ENCODE results near the gene MAD1L1.
"Not testable (repeated sequence)": the region's sequence is repeated elsewhere in the genome, so short reads cannot be mapped to it uniquely, and the experiment has no call there.

The MAD1L1 gene

DNA sequence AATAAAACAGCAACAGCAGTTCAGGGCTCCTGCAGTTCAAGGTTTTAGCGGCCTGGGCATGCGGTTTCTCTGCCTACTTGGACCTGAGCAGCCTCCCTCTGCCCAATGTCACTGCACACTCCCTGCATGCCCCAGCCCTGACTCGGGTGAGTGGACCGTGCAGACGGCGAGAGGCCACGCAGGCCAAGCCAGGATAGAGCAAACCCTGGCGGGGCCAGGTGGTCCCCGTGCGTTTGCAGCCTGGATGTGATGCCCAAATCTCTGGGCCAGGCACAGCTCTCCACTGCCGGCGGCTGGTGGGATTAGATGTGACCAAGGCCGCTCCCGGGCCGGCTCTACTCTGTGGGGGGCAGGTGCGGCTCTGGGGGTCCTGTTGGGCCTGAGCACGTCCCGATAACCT, 392.0 kb downstream of the MAD1L1 start:
- not testable (repeated sequence) for DNase-seq (ENCODE audit: low read depth in 2 of 2)

DNA sequence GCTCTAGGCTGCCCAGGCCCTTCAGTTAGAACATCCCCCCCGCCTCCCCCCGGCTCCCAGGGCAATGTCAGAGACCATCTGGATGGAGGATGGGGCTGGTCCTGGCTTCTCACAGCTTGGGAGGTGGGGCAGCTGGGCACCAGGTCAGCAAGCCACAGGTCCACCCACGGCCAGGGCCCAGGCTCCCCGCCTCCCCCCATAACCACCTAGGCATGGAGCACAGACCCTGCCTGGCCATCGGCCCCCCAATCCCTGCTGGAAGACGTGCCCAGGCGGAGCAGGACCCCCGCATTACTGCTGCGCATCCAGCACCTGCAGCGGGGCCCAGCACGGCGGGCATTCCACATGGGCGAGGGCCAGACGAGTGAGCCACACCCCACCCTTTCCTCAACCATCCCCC, 393.0 kb downstream of the MAD1L1 start:
- DNase-seq (ENCODE audit: low read depth in 2 of 2), result no peak

DNA sequence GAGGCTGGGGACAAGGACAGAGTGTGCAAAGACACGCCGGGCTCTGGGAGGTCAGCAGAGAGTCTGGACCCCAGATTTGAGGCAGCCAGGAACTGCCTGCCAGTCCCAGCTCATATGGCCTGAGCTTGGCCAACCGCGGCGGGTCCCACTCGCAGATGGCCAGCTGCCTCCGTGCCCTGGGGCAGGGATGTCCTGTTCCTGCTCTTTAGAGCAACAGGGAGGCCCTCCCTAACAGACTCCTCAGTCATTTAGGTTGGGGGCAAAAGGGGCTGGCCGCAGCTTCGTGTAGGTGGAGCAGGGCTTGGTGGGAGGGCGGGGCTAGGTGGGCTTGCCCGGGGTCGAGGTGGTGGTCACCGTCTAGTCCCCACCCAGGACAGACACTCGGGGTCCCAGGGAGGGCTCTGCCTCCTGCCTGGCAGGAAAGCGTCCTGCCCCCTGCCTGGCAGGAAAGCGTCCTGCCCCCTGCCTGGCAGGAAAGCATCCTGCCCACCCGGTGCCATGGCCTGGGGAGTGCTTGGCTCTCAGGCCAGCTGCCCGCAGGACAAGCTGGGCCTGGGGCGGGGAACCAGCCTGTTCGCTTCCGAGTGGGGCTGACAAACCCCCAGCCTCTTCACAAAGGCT, 393.7 kb downstream of the MAD1L1 start:
- DNase-seq (ENCODE audit: low read depth in 2 of 2), result not testable (repeated sequence)

DNA sequence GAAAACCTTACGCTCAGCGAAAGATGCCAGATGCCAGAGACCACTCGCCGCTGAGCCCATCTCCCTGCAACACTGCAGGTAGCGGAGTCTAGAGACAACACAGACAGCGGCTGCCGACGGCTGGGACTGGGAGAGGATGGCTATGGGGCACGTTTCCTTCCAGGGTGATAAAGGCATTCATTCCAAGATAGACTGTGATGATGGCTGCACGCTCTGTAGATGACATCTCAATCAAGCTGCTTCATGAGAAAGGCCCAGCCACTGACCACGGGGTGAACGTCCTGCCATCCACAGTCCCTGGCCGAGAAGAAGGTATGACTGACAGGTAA, 394.2 kb downstream of the MAD1L1 start:
- not testable (repeated sequence) for DNase-seq (ENCODE audit: low read depth in 2 of 2)

DNA sequence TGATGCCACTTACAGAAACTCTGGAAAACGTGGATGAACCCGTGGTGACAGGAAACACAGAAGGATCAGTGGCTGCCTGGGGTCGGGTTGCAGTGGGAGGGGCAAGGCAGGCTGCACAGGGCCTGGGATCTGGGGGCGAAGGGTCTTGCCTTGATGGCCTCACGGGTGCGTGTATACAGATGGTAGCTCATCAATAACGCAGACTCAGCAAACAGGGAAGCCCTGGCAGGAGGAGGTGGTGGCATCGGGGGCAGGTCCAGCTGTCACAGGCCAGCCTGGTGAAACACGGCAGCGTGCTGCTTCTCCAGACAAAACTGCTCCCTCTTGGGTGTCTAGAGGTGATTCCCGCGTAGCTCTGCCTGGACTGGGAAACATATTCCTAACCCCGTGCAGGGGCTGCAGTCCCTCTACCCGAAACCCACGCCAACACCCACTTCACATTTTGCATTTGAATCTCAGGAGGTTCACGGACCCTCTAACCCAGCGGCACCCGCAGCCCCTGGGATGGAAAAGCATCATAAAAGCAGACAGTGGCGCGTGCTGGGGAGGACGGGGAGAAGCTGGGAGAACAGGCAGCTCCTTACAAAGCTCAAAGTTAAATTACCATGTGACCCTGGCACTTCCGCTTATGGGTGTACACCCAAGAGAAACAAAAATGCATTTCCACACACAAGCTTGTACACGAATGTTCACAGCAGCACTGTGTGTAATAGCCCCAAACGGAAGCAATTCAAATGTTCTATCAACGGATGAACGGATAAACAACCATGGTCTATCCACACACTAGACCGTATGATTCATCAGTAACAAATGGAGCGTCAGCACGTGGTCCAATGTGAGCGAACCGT, 394.8 kb downstream of the MAD1L1 start:
- not testable (repeated sequence) for DNase-seq (ENCODE audit: low read depth in 2 of 2)

DNA sequence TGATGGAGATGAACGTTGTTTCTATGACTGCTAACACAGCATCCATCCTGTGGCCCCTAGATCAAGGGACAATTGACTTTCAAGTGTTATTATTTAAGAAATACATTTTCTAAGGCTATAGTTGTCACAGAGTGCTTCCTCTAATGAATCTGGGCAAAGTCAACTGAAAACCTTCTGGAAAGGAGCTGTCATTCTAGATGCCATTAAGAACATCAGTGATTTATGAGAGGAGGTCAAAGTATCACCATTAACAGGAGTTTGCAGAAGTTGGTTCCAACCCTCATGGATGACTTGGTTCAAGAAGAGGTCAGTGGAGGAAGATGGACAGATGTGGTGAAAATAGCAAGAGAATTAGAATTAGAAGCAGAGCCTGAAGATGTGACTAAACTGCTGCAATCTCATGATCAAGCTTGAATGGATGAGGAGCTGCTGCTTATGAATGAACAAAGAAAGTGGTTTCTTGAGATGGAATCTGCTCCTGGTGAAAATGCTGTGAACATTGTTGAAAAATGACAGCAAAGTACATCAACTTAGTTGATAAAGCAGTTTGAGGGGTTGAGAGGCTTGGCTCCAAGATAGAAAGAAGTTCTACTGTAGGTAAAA, 400.7 kb downstream of the MAD1L1 start:
- not testable (repeated sequence) for DNase-seq (ENCODE audit: low read depth in 2 of 2)

DNA sequence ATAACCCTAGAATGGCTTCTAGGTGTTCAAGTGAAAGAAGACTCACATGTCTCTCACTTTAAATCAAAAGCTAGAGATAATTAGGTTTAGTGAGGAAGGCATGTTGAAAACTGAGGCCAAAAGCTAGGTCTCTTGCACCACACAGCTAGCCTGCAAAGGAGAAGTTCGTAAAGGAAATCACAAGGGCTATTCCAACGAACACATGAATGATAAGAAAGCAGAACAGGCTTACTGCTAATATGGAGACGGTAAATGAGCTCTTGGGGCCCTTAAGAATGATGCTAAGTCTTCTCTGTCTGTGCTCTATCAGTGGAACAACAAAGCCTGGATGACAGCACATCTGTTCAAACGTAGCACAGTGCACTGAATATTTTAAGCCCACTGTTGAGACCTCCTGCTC, 401.3 kb downstream of the MAD1L1 start:
- not testable (repeated sequence) for DNase-seq (ENCODE audit: low read depth in 2 of 2)

DNA sequence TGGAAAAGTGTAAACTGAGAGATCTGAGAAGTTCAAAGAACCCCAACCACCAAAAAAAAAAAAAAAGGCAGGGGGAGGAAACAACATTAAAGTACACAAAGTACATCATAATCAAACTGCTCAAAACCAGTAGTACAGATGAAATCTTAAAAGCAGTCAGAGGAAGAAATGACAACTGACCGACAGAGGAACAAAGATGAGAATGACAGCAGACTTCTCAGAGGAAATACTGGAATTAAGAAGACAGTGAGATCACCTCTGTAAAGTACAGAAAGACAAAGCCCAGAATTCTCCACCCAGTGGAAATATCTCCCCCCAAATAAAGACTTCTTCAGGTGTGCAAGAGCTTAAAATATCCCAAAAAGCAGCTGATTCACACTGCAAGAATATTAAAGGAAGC, 403.1 kb downstream of the MAD1L1 start:
- not testable (repeated sequence) for DNase-seq (ENCODE audit: low read depth in 2 of 2)

DNA sequence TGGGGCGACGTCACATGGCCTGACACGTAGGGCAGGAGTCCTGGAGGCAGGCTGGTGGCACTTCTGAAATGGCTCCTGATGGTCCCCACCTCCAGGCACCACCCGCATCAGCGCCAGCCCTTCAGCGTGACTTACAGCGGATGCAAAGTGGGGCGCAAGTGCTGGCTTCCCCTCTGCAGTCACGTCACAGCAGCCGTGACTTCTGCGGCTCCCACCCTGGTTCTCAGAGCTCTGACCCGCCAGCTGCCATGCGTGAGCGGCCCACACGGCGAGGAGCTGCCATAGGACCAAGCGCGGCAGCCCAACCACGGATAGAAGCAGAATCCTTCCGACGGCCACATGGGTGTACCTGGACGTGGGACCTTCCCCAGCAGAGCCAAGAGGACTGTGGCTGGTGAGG, 403.6 kb downstream of the MAD1L1 start:
- no peak for DNase-seq (ENCODE audit: low read depth in 2 of 2)

DNA sequence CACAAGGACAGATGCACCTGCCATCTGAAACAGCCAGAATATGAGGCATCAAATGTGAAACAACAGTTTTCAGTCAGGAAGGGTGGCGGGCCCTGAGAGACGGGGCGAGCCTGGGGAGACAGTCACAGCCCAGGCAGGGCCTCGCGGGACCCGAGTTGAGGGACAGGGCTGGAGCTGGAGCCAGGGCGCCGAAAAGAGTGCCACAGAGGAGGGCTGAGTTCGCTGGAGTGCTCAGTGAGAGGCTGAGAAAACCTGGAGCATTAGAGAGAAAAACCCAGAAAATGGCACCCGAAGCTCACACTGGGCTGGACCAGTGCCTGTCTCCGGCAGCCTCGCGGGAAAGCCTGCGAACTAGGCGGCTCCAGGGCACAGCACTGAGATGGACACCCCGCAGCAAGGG, 404.6 kb downstream of the MAD1L1 start:
- DNase-seq (ENCODE audit: low read depth in 2 of 2), result not testable (repeated sequence)

DNA sequence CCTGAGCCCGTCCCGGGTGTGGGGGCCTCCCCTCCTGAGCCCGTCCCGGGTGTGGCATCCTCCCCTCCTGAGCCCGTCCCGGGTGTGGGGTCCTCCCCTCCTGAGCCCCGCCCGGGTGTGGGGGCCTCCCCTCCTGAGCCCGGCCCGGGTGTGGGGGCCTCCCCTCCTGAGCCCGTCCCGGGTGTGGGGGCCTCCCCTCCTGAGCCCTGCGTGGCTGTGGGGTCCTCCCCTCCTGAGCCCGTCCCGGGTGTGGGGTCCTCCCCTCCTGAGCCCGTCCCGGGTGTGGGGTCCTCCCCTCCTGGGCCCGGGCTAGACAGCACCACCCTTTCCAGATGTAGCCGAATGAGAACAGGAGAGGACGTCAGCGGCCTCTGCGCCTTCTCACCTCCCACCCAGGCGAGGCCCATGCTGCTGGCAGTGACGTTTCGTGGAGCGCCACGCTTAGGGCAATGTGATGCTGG, 405.2 kb downstream of the MAD1L1 start:
- not testable (repeated sequence) for DNase-seq (ENCODE audit: low read depth in 2 of 2)

DNA sequence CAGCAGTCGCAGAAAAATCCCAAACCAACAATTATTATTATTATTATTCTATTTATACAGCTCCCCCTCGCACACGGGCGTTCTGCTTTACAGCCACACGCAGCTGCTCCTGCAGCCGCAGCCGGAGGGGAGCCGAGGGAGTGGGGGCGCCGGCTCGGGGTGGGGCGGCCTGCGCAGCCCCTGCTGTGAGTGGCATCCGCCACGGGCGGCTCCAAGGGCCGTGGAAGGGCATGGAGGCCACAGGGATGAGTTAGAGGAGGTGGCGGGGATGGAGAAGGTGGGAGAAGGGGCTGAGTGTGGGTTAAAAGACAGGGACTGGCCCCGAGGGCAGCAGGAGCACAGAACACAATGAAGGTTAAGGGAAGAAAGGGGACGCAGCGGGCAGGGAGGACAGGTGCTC, 405.8 kb downstream of the MAD1L1 start:
- DNase-seq (ENCODE audit: low read depth in 2 of 2), result not testable (repeated sequence)

DNA sequence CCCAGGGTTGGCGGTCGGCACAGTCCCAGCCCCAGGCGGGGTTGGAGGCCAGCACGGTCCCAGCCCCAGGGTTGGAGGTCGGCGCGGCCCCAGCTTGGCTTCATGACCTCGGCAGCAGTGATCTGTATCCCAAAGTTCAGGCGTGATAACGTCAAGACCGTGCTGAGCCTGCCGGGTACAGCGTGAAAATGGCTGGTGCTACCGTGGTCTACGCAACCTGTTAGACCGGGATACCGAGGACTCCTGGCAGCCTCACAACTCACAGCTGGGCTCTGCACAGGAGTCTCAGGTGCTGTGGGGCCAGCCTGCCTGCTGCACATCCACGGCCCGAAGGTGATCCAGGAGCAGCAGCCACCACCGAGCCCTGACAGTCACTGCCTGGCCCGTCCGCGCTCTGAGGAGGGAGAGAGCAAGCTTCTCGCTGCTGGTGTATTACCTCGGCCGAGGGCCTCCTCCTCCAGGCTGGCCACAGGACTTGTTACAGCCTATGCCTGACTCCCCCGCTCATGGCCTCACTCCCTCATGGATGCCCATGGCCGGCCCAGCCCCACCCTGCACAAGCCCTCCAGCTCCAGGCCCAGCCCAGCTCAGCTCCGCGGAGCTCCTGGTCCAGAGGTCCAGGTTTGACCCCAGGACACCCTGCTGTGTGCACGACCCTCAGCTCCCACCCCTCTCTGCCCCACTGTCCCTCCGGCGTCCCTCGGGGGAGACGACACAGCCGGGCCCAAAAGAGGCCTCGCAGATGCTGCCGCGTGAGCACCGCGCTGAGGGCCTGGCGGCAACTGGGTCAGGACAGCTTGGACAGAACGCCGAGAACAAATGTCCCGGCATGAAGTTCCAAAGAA, 406.6 kb downstream of the MAD1L1 start:
- no peak for DNase-seq (ENCODE audit: low read depth in 2 of 2)

DNA sequence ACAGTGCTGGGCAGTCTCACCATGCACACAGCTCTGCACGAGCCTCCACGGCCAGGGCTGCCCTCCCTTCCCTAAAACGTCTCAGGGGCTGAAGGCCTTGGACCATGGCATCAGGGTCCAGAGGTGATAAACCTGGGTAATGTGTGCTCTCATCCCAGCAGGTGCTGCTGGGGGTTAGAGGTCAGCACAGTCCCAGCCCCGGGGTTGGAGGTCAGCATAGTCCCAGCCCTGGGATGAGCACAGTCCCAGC, 407.2 kb downstream of the MAD1L1 start:
- not testable (repeated sequence) for DNase-seq (ENCODE audit: low read depth in 2 of 2)

DNA sequence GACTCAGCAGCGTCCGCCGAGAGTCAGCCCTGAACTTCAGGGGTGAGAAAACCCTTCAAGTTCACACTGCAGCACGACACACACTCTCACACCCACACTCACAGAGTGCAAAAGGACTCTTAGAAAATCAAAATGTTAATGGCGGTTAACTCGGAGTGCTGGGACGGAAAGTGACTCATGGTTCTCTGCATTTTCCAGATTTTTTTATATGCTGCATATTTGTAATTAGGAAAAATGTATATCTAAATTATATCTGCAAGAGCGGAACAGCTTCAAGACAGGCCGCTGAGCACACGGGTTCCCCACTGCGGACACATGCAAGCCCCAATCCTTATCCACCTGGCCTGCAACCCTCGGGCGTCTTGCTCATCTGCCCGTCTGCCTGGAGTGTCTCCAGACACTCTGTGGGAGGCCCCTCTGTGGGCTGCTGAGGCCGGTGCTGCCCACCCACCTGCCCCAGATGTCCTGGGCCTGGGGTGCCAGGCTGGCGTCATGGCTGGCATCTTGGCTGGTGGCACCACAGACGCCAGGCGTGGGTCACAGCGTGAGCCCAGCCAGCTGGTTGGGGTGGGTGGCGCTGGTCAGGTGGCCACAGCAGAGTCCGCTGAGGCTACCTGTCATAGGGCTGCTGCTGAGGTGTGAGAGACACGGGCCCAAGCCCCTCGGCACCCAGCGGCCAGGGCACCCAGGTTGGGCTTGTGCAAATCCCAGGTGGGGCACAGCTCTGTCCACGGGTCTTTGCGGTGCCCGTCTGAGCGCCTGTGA, 407.7 kb downstream of the MAD1L1 start:
- not testable (repeated sequence) for DNase-seq (ENCODE audit: low read depth in 2 of 2)

DNA sequence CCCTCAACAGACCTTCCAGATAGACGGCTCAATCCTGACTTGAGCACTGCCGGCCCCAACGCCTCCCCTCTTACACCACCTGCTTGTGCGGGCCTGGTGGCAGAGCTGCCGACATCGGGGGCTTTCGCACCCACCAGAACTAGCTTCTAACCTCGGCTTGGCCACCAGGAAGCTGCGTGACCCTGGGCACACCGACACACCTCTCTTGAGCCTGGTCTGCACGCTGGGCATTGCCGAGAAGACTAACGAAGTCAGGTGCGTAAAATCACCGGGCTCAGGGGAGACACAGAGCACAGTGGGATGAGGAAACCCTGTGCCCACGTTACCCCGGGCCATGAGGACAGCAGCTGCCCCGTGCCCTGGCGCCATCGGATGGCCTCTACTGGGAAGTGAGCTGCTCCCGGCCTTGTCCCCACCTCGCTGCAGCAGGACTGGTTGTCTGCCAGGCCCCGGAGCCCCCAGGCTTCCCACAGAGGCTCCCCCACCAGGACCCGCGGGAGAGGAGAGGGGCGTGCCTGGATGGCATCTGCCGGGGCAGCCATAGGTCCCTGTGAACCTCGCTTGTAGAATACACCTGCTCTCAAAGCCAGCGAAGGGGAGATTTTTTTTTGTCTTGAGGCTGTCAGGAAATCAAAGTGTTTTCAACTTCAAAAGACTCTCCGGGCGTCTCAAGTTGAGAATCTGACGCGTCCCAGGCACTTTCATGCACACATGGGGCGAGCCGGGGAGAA, 408.4 kb downstream of the MAD1L1 start:
- DNase-seq (ENCODE audit: low read depth in 2 of 2), result peak in 1 of 2 donors; percentile 42

DNA sequence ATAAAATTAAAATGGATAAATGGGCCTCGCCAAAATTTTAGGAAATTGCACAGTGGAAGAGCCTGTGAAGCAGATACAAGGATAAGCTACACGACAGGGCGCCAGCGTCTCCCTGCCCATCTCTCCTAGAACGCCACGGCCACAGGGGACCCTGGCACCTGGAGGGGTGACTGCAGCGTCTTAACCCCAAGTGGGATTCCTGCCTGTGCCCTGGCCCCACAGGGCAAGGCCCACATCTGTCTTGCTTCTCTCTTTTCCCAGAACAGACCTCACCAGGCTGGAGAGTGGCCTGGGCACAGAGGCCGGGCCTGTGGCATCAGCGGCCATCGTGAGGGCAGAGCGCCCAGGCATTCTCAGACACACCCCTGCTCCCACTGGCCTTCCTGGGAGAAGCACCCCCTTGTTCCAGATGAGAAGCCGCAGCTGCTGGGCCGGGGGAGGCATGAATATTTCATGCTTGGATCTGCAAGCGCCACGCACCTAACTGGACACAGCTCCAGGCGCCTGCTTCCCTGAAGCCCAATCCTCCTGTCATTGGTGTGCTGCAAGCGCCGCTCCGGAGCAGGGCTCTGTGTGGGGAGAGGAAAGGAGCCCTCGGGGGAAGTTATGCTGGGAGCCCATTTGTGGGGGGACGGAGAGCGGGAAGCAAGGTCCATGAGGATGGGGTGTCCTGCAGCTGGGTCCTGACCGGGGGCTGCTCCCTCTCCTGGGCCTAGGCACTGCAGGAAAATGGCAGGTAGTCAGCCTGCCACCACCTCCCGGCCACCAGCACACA, 409.2 kb downstream of the MAD1L1 start:
- no peak for DNase-seq (ENCODE audit: low read depth in 2 of 2)

DNA sequence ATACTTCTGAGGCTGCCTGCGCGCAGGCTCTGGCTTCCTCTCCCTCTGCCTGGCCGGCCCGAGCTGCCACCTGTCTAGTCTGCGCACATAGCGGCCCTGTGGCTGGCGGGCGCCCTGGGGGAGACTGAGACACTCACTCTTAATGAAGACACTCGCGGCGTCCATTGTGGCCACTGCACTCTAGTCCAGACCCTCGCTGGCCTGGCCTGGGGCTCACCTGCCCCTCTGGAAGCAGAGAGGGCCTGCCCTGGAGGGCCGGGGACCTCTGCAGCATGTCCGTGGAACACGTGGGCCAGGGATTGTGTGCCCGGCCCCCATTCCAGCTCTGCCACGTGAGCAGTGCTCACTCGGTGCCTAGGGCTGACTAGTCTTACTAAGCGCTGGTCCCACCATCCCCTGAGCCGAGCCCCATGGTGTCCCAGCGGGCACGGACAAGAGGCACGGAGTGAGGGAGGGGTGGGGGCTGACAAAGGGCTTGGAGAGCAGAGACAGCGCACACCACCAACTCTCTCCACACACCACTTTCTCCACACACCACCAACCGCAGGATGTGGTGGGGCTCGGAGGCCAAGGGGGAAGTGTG, 413.4 kb downstream of the MAD1L1 start:
- DNase-seq (ENCODE audit: low read depth in 2 of 2), result no peak

DNA sequence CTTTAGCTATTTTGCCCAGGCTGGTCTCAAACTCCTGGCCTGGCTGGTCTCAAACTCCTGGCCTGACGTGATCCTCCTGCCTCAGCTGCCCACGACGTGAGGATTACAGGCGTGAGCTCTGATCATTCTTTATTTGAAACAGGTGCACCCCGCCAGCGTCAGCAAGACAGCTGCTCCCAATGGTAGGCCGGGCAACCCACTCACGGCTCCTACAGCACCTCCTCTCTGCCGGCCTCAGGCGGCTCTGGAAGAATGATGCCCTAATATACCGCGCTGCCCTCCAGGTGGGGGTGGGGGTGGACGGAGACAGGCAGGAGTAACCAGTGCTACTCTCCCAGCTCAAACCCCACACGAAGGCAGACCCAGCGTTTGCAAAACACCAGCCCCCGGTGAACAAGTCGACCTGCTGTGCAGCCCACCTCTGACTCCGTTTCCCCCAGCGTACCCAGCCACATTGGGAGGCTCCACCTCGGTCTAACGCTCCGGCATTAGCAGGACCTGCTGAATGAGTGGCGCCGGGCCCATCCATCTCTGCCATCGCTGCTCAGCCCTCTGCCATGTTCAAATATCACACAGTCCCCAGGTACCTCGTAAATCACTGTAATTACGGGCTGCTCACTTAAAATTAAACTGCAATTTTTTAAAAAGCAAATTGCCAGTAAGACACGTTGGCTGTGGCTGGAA, 414.0 kb downstream of the MAD1L1 start:
- DNase-seq (ENCODE audit: low read depth in 2 of 2), result no peak
